NCI-H2107 treated with DMSO at 0.1 percent for 48 hours (cell line): Measurements from ENCODE around the gene KDM7A.

Experiments used
- DNase-seq: peaks from one replicate; lab custom pipeline; 2025; ENCODE audit not compliant: unreplicated experiment; lab: John Stamatoyannopoulos, UW

KDM7A gene

DNA sequence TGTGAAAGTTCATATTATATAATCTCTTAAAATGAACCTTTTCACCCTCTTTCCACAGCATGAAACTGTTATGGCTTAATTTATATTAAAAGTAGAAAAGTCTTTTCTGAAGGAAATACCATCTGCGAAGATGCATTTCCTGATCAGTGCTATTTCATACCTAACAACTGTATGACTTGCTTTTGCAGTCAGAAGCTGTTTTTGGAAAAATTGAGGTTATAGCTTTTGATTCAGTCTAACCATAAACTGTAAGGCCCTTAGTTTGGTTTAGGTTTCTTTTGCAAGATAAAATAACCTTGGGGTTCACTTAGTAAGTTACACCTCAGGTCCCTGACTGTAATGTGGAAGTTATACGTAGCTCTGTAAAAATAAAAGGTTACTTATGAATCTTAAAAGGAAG is 91.3 kb downstream of the KDM7A start:
- no peak for DNase-seq

DNA sequence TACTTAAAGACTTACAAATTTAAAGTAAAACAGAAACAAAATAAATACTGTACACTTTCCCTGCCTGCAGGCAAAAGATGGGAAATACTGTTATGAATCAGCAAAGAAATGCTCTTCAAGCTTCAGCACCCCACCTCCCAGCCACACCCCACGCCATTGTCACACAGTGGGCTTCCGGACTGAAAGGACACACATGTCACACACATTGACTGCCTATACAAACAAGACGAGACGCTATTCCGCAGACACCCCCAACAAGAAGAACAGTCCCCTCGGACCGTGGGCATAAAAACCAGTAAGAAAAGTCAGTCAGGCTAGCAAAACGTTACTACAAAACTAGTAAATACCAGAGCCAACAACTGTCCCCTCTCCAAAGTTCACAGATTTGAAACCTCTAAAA is 91.8 kb downstream of the KDM7A start:
- DNase-seq: no peak

DNA sequence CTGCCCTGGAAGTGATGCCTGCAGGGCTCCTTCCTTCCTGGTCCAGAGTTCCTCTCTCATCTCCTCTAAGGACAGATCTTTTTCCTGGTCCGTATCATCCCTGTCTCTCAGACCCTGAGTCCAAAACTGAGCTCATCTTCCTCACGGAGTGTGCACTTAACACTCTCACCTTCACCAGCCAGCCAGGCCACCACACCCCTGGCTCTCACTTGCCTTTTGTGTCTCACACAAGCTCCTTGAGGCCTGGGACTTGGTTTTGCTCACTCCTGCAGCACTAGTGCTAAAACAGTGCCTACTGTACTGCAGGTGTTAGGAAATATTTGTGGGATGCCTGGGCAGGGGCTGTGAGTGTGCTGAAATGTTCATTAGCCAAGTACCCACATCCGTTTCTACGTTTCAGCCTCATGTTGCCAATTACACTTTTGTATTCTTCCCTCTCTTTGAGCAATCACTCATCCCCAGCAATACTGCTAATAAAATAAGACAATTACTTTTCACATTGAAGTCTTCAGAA is 92.6 kb downstream of the KDM7A start:
- no peak for DNase-seq

DNA sequence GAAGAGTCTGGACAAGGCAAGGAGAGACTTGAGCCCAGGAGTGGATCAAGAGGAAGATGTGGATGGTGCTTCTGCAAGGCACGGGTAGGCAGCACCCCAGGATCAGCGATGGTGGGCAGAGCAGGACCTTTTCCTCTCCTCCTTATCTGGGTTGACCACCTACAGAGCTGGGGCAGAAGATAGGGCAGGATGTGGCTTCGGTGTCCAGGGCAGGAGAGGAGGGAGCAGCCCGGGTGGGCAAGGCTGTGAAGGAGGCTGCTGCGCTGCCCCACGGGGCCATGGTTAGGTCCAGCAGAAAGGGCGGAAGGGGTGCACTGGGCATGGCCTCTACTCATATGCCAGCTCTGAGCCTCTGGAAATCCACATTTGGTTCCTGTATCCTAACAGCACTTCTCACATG is 94.0 kb downstream of the KDM7A start:
- DNase-seq: no peak

DNA sequence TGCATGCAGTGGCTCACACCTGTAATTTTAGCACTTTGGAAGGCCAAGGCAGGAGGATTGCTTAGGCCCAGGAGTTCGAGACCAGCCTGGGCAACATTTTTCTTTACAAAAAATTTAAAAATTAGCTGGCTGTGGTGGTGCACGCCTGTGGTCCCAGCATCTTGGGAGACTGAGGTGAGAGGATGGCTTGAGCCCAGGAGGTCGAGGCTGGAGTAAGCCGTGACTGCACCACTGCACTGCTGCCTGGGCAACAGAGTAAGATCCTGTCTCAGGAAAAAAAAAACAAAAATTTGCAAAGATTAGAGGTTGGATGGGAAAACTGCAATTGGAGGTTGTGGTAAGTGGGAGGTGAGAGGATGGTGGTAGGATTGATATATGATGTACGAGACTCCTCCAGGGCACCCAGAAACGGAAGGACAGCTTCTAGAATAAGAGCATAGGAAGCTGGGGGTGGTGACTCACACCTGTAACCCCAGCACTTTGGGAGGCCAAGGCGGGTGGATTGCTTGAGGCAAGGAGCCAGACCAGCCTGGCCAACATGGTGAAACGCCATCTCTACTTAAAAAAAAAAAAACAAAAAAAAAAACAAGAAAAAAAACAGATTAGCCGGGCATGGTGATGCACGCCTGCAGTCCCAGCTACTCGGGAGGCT is 94.9 kb downstream of the KDM7A start:
- DNase-seq: no peak

DNA sequence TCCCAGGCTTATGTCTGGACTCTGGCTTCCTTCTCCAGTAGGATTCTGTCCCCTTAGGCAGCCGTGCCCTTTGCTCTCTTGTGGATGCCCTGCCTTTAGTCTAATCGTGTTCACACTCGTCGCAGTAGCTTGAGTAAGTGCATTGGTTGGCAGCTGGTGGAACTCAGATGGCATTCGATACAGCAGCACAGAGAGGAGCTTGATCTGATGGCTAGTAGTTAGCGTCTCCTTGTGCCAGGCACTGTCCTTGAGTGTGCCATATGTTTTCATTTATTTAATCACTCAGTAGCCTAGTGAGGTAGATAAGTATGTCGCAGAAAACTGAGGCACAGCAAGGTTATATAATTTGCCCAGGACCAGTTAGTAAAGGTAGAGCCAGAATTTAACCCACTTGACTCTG is 95.9 kb downstream of the KDM7A start:
- no peak for DNase-seq

DNA sequence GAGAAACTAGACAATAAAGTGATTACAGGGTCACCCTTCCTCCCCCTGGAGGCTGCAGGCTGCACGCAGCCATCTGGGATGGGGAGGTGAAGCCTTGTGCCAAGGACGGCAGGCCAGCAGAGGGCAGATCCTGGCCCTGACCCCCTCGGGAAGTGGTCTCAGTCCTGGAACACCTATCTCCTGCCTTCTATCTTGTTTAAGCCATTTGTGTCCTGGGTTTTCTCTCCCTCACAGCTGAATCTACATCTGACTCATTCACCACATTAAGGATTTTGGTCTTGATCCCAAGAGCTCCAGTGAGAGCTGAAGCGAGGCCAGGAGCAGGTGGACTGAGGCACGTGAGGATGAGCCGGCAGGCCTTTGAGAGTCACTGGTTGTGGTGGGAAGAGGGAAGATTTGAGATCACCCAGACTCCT is 97.7 kb downstream of the KDM7A start:
- no peak for DNase-seq

DNA sequence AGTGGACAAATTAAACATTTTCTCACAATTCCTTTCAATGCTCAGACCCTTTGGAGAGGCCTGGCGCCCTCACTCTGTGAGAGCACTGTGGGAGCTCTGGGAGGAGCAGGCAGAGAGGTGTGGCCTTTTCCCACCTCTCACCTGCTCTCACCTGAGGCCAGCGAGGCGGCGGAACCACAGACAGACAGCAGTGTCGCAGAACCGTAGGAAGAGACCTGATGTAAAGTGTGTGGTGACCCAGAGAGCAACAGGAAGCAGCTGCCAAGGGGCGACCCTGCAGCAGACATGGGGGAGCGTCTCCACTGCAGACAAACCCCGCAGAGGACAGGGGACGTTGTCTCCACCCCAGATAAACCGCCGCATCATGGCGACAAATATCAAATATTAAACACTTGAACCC is 98.4 kb downstream of the KDM7A start:
- DNase-seq: no peak

DNA sequence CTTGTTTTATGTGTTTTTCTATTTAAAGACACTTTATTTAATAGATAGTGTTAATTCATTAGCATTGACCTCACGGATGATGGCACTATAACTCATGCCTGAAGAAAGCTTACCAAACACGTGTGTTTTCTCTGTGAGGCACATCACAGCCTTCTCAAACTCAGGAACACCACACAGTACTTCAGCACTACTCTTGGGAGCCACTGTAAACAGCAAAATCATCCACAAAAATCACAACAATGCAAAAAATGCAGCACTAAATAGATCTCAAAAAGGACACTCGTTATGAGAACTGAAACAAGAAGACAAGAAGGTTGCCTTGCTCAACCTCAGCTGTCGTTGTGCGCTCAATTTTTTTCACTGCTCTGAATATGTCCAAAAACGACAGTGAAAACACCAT is 102.0 kb downstream of the KDM7A start:
- no peak for DNase-seq

DNA sequence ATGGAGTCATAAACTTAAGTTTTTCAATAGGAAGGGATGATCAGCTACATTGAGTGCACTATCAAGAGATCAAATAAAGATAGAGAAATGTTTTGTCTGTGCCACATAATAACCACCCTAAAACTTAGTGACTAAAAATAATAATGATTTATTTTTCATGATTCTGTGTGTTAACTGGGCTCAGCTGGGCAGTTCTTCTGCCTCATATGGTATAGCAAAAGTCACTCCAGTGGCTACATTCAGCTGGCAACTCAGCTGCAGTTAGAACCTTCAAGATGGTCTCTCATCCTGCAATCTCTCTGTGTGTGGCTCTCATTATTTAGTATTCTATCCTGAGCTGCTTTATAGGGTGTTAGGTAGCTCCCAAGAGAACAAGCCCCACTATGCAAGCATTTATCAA is 106.2 kb downstream of the KDM7A start:
- no peak for DNase-seq

DNA sequence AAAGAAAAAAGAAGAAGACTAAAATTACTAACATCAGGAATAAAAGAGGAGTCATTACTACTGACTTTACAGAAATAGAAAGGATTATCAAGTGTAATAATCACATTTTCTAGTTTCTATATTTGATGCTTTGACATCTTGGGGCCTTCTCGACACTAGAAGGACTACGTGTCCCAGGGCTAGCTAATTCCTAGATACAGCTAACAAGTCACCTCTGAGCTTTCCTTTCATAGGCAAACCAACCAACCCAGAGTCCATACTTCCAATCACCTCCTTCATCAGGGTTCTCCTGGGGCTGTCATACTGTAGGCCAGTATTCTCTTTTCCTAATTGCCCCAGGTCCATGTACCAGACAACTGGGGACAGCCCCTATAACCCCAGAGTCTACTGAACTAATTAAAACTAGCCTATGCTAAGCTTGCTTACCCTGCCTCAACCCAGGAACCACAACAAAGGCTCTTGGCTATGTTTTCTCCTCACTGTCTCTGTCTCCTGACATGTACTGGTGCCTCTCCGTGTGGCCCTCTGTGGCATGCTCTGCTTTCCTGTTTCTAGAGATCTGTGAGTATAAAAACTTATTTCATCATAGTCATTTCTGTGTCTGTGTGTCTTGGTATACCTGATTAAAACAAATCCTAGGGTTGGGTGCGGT is 107.4 kb downstream of the KDM7A start:
- no peak for DNase-seq

DNA sequence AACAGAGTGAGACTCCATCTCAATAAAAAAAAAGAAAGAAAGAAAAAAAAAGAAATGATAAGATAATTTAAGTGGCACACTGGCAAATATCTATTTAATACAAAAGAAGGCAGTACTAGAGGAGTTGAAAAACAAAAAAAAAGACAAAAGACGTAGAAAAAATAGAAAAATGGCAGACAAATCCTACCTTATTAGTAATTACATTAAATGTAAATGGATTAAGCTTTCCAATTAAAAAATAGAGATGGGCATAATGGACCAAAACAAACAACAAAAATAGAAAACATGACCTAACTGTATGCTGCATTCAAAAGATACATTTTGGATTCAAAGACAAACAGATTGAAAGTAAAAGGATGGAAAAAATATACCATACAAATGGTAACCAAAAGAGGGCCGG is 108.8 kb downstream of the KDM7A start:
- no peak for DNase-seq

DNA sequence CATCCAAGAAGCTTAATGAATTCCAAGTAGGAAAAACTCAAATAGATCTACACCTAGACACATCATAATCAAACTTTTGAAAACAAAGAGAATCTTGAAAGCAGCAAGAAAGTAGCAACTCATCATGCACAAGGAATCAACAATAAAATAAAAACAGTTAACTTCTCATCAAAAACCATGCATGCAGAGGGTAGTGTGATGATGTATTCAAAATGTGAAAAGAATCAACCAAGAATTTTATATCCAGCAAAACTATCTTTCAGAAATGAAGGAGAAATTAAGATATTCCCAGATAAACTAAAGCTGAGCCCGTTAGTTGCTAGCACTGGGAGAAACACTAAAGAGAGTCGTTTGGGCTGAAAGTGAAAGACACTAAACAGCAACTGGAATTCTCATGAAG is 109.7 kb downstream of the KDM7A start:
- DNase-seq: no peak

DNA sequence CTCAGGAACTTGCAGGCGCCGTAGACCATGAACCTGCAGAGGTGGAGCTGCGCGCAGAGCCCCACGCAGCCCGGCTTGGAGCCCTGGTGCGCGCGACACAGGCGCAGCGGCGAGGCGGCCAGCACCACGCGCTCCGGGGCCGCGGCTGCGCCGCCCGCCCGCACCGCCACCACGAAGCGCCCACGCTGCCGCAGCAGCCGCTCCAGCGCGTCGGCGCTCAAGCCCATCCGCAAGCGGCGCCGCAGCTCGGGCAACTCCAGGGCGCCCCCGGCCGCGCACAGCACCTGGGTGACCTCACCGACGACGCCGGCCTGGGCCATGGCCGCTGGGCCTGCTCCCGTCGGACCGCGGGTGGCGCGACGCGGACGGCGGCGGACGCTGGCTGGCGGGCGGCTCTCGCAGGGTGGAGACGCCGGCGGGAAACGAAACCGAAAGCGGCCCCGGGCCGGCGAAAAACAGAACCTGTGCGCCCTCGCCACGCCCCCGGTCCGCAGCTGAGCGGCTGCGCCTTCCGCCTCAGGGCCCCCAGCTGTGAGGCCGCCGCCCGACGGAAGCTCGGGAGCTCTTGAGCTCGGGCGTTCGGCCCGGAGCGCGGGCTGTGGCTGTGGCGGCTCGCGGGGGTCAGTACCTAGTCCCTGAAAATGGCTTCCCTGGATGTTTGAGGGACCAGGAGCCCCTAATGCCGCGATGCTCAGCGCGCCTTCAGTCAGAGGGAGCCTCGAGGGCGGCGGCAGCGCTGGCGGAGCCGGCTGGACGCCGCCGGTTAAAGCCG is 114.1 kb downstream of the KDM7A start, which contains the start of gene PARP12:
Gene PARP12 (minus strand): TSS at position 424 of the 772 bp plus-strand sequence. CDS start 104 bp downstream, at position 320.
- peak; percentile 42 for DNase-seq

DNA sequence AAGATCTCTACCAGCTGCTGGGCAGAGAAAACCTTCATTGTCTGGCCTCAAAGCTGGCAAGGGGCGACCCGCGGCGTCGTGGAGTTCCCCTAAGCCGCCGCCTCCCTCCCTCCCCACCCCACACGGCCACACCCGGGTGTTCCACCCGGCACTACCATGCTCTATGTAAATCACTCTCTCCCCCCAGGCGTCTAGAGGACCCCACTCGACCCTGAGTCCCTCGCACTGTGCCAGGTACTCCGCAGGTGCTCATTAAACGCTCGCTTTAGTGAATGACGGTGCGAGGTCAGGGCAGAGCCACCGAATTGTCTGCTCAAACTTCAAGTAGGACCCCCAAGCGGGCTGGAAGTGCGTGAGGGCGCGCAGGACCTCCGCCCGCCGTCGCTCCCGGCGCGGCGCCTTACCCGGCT is 114.7 kb downstream of the KDM7A start:
- peak; percentile 12 for DNase-seq

DNA sequence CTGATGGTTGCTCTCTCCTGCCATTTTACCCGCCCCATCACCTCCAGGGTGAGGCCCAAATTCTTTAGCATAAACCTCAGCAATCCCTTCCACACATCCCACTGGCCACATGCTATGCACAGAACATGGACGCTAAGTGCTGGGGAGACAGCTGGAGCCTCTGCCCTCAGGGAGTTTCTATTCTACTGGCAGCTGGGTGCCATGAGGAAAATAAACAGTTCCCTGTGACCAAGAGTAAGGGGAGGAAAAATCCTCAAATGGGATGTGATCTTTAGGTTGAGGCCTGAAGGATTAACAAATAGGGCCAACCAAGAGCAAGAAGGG is 115.2 kb downstream of the KDM7A start:
- DNase-seq: no peak

DNA sequence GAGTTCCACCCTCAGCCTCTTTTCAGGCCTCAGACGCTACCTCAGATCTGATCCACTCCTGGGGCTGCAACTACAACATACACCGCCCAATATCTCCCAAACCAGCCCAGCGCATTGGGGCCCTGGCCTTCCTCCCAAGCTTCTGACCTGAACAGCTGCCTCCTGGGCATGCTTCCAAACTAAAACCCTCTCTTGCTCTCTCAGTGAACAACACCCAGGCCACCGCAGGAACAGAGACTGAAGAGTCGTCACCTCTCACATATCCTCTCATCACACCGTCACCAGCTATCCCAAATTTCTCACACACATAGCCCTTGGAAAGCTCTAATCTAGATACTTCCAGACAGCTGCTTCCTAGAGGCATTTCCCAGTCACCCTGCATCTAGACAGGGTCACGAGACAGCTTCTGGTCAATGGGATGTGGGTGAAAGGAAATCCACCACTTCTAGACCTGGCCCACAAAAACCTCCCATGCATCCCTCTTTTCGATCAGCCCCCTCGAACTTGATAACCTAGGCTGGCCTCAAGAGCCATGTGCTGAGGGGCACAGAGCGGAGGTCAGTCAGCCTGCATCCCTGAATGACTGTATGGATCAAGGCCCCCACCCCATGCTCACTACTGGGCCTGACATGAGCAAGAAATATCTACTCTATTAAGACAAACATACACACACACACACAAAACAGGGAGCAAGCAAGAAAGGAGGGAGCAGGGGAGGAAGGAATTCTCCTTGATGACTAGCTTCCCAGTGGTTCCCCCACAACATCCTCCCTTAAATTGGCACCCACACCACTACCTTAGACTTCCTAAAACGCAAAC is 115.8 kb downstream of the KDM7A start:
- DNase-seq: peak; percentile 65

DNA sequence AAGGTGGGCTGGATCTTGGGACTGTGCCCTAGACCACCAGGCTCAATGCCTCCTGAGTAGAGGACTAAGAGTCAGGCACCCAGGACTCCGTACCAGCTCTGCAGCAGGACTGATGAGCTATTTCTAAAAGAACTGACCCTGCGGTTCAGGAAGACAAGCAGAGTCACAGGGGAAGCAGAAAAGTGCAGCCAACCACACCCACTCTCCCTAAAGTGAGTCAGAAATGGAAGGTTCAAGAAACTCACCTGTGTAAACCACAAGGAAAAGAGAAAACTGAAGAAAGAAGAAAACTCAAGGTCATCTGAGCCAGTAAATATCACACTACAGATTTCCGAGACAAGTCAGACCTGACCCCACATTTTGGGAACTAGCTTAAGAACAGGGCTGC is 116.5 kb downstream of the KDM7A start:
- no peak for DNase-seq

DNA sequence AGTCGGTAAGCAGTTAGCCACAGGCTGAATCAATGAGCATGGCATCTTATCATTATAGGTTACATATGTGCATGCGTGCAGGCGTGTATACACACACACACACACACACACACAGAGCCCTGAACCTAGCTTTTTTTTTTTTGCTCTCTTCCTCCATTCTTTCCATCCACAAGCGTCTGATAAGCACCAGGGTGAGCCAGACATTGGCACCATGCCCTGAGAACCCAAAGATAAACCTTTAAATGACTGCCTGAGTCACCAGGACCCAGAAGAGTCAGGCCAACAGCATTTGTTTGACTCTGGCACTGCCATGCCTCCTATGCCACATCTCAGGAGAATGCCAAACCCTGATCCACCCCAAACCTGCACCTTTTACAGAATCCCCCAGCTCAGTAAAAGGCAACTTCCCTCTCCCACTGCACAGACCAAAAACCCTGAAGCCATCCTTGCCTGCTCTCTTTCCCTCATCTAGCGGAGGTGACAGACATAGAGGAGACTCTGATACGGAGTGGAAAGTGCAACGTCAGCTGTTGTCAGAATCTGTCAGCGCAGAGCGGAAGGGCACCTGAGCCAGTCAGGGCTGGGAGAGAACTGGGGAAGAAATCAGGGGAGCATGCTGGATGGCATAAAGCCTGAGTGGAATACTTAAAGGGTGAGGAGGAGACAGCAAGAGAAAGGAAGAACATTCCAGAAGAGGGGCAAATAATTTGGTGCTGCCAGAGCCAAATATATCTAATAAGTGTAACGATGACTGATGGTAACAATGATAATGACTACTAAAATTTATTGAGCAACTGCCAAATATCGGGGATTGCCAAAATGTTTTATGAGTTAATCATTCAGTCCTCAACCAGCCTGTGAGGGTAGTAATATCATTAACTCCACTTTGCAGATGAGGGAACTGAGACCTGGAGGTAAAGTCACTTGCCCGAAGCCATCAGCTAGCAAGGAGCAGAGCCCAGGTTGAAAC is 117.2 kb downstream of the KDM7A start:
- peak; percentile 25 for DNase-seq

DNA sequence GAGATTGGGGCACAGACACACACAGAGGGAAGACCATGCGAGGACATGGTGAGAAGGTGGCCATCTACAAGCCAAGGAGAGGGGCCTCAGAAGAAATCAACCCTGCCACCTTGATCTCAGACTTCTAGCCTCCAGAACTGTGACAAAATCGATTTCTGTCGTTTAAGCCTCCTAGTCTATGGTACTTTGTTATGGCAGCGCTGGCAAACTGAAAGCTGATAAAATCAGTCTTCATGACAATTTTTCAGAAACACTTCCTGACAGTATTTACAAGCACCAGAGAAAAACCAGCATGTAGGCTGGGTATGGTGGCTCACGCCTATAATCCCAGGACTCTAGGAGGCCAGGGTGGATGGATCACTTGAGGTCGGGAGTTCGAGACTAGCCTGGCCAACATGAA is 118.3 kb downstream of the KDM7A start:
- no peak for DNase-seq
